Lung (tissue), 12 donors: ENCODE data around the gene HPS1. TPM values are rescaled to one million over a fixed set of nuclear protein-coding genes. Genes with fewer than 3 reads are reported as not detected.

ENCODE experiments used
- ATAC-seq: fragments of 200-7000 bp; cut with Tn5 transposase; one replicate; pipeline ENCODE4 v1.9.1; 2020; ENCODE audit warnings: moderate number of reproducible peaks; ENCODE audit not compliant: insufficient read depth, low FRiP score
- DNase-seq, 3 donors: peaks; one replicate each; pipeline ENCODE4 v3.0.0-alpha.2; 2013 to 2017
- H3K27ac ChIP-seq, 2 donors: one replicate each; pipeline ENCODE4 v1.5.1; 2013; ENCODE audit warnings: mild to moderate bottlenecking in 2 of 2, moderate library complexity in 2 of 2, control low read depth in 1 of 2, inconsistent platforms in 1 of 2, low read depth in 1 of 2, low read length in 1 of 2
- H3K27me3 ChIP-seq, 3 donors: one replicate each; pipeline ENCODE4 v1.5.1; 2013; ENCODE audit warnings: low read length in 2 of 3; ENCODE audit not compliant: control insufficient read depth in 3 of 3, insufficient read depth in 3 of 3
- H3K36me3 ChIP-seq, 4 donors: one replicate each; pipeline ENCODE4 v1.5.1; 2013; ENCODE audit warnings: low read length in 4 of 4, mild to moderate bottlenecking in 1 of 4, moderate library complexity in 1 of 4; ENCODE audit not compliant: control insufficient read depth in 4 of 4, insufficient read depth in 4 of 4
- H3K4me1 ChIP-seq, 5 donors: one replicate each; pipeline ENCODE4 v1.5.1; 2013; ENCODE audit warnings: low read length in 5 of 5, mild to moderate bottlenecking in 2 of 5, moderate library complexity in 1 of 5; ENCODE audit not compliant: control insufficient read depth in 5 of 5, insufficient read depth in 5 of 5
- H3K4me3 ChIP-seq: one replicate; pipeline ENCODE4 v1.5.1; 2013; ENCODE audit warnings: mild to moderate bottlenecking, control low read depth, moderate library complexity
- H3K9ac ChIP-seq, 2 donors: one replicate each; pipeline ENCODE4 v1.5.1; 2013; ENCODE audit warnings: low read length in 2 of 2, control low read depth in 1 of 2; ENCODE audit not compliant: insufficient read depth in 1 of 2
- H3K9me3 ChIP-seq, 4 donors: one replicate each; pipeline ENCODE4 v1.5.1; 2013; ENCODE audit warnings: low read length in 3 of 4, mild to moderate bottlenecking in 1 of 4, moderate library complexity in 1 of 4; ENCODE audit not compliant: control insufficient read depth in 4 of 4, insufficient read depth in 3 of 4
- CTCF ChIP-seq: IDR thresholded peaks from 2 replicates; pipeline ENCODE4 v1.5.1; 2012; ENCODE audit warnings: mild to moderate bottlenecking; ENCODE audit errors: control extremely low read depth, extremely low read depth
- WGBS, 2 donors: extraction: QIAGEN DNeasy Blood & Tissue Kit; methylation state at CpG; one replicate each; pipeline ENCODE4 v1.1.7; 2013; 5-methylcytosine and 5-hydroxymethylcytosine counted together
- polyA plus RNA-seq, 2 donors: library from polyadenylated mRNA; stranded (reverse); fragments of 200-250 nt; gene quantifications; one replicate each; pipeline ENCODE4 v1.2.1, GENCODE V29; 2013
- total RNA-seq, 2 donors: library from RNA; depleted of rRNA in 1 of 2; stranded (reverse); fragments of >200 nt in 1 of 2; gene quantifications; one replicate each; pipeline ENCODE4 v1.2.1, GENCODE V29; 2014 to 2021
- donor health status: control.
- donor health status: control.
- donor health status: Bipolar disorder and iron deficiency.
- donor health status: healthy.
- donor health status: DM: yes; HTN: yes; CAD: no.

The HPS1 gene
- total and polyA plus RNA-seq, 4 donors: 32.3 to 89.5 (median 58.4) TPM

- H3K4me1 ChIP-seq: peaks cover 0 to 4% (median 3%) of the 10 kb centered on the region in 5 donors
- DNase-seq (no peak), ATAC-seq (no peak)
- H3K9me3 ChIP-seq: no peaks in the 10 kb centered on the region
- H3K9ac ChIP-seq: no peak overlapping the region
- TF ChIP-seq CTCF: no peak
- H3K36me3 ChIP-seq: peaks cover 5 to 19% (median 8%) of the 10 kb centered on the region in 4 donors
- H3K4me3 ChIP-seq: no peak overlapping the region
- no peak overlapping the region for H3K27ac ChIP-seq
- WGBS, 2 donors: 73 to 85% methylated on average over 10 of the region's 10 CpGs
- no peaks in the 10 kb centered on the region for H3K27me3 ChIP-seq
These were observed 1.4 kb downstream of the HPS1 start for GRCh38 chr10:98445200-98445812.

GRCh38 chr10:98444314-98445006, 2.3 kb downstream of the HPS1 start:
- DNase-seq (no peak), ATAC-seq (no peak)
- H3K36me3 ChIP-seq: peaks cover 5 to 19% (median 8%) of the 10 kb centered on the region in 4 donors
- peaks cover 0 to 4% (median 3%) of the 10 kb centered on the region in 5 donors for H3K4me1 ChIP-seq
- TF ChIP-seq CTCF: no peak
- no peaks in the 10 kb centered on the region for H3K27me3 ChIP-seq
- no peaks in the 10 kb centered on the region for H3K9me3 ChIP-seq
- H3K27ac ChIP-seq: no peak overlapping the region
- WGBS, 2 donors: 86 to 92% methylated on average over 9 of the region's 9 CpGs
- H3K4me3 ChIP-seq: no peak overlapping the region
- no peak overlapping the region for H3K9ac ChIP-seq

- Histone ChIP-seq H3K36me3 (peaks cover 10 to 31% (median 16%) of the 10 kb centered on the region in 4 donors), H3K9ac (no peak overlapping the region), H3K9me3 (peaks cover 0 to 2% (median 0%) of the 10 kb centered on the region in 4 donors), H3K4me3 (no peak overlapping the region), H3K27ac (no peak overlapping the region), H3K4me1 (peaks cover 0 to 6% (median 0%) of the 10 kb centered on the region in 5 donors), H3K27me3 (no peaks in the 10 kb centered on the region)
- no peak for DNase-seq
- TF ChIP-seq CTCF: no peak
- 93 to 94% methylated on average over 4 of the region's 4 CpGs for WGBS, 2 donors
- ATAC-seq: no peak
These were observed 8.0 kb downstream of the HPS1 start for GRCh38 chr10:98438715-98439114.
